Measurements from ENCODE around the gene FAM171A2. TPM values are rescaled to one million over a fixed set of nuclear protein-coding genes. Genes with fewer than 3 reads are reported as not detected.

The FAM171A2 gene
- total RNA-seq, 1 donor from 2014 or later = 1.7 TPM

GRCh38 chr17:44382917-44383316, 19.3 kb upstream of the FAM171A2 start:
- H3K27ac ChIP-seq = no peak overlapping the region
- H3K36me3 ChIP-seq = no peaks in the 10 kb centered on the region
- no peak for TF ChIP-seq CTCF (IDR thresholded peaks at IDR 0.05)
- peaks cover 0 to 11% of the 10 kb centered on the region in 2 donors for H3K4me1 ChIP-seq
- no peaks in the 10 kb centered on the region for H3K9me3 ChIP-seq
- DNase-seq (ENCODE audit: low spot score in 2 of 2) = no peak
- H3K4me3 ChIP-seq = no peak overlapping the region
- H3K27me3 ChIP-seq = no peaks in the 10 kb centered on the region
- intact Hi-C loops (cut with DNase I) = no loop called here

- Histone ChIP-seq H3K4me3 (no peak overlapping the region), H3K36me3 (no peaks in the 10 kb centered on the region), H3K9me3 (no peaks in the 10 kb centered on the region), H3K4me1 (peaks cover 0 to 11% of the 10 kb centered on the region in 2 donors), H3K27me3 (no peaks in the 10 kb centered on the region), H3K27ac (no peak overlapping the region)
- no peak for DNase-seq (ENCODE audit: low spot score in 2 of 2)
- intact Hi-C loops (cut with DNase I) = no loop called here
- no peak for TF ChIP-seq CTCF (IDR thresholded peaks at IDR 0.05)
These were observed 18.2 kb upstream of the FAM171A2 start for GRCh38 chr17:44381810-44382305.

GRCh38 chr17:44380767-44381166, 17.1 kb upstream of the FAM171A2 start:
- no peaks in the 10 kb centered on the region for H3K27me3 ChIP-seq
- H3K9me3 ChIP-seq = no peaks in the 10 kb centered on the region
- no peak for DNase-seq (ENCODE audit: low spot score in 2 of 2)
- H3K27ac ChIP-seq = no peak overlapping the region
- H3K4me3 ChIP-seq = no peak overlapping the region
- no peak for TF ChIP-seq CTCF (IDR thresholded peaks at IDR 0.05)
- intact Hi-C loops (cut with DNase I) = no loop called here
- H3K36me3 ChIP-seq = no peaks in the 10 kb centered on the region
- H3K4me1 ChIP-seq = peaks cover 0 to 8% of the 10 kb centered on the region in 2 donors

- no peak for DNase-seq (ENCODE audit: low spot score in 2 of 2)
- intact Hi-C loops (cut with DNase I) = no loop called here
- H3K9me3 ChIP-seq = no peaks in the 10 kb centered on the region
- H3K4me3 ChIP-seq = no peak overlapping the region
- H3K4me1 ChIP-seq = peaks cover 0 to under 1% of the 10 kb centered on the region in 2 donors
- no peak overlapping the region for H3K27ac ChIP-seq
- H3K36me3 ChIP-seq = no peaks in the 10 kb centered on the region
- no peak for TF ChIP-seq CTCF (IDR thresholded peaks at IDR 0.05)
- no peaks in the 10 kb centered on the region for H3K27me3 ChIP-seq
These were observed 16.2 kb upstream of the FAM171A2 start for GRCh38 chr17:44379887-44380286.

- intact Hi-C loops (cut with DNase I) = no loop called here
- Histone ChIP-seq H3K4me1 (no peaks in the 10 kb centered on the region), H3K36me3 (no peaks in the 10 kb centered on the region), H3K27me3 (no peaks in the 10 kb centered on the region), H3K27ac (no peak overlapping the region), H3K4me3 (no peak overlapping the region), H3K9me3 (no peaks in the 10 kb centered on the region)
- DNase-seq (ENCODE audit: low spot score in 2 of 2) = no peak
- TF ChIP-seq CTCF (IDR thresholded peaks at IDR 0.05) = no peak
These were observed 14.6 kb upstream of the FAM171A2 start for GRCh38 chr17:44378171-44378705.

- intact Hi-C loops (cut with DNase I) = no loop called here
- no peak overlapping the region for H3K27ac ChIP-seq
- no peaks in the 10 kb centered on the region for H3K4me1 ChIP-seq
- DNase-seq (ENCODE audit: low spot score in 2 of 2) = no peak
- H3K36me3 ChIP-seq = no peaks in the 10 kb centered on the region
- no peaks in the 10 kb centered on the region for H3K27me3 ChIP-seq
- no peak overlapping the region for H3K4me3 ChIP-seq
- no peak for TF ChIP-seq CTCF (IDR thresholded peaks at IDR 0.05)
- H3K9me3 ChIP-seq = no peaks in the 10 kb centered on the region
These were observed 13.1 kb upstream of the FAM171A2 start for GRCh38 chr17:44376779-44377178.
